IPS-NIHi7 (cell line): ENCODE data around the gene OR2T34.
"Not testable (repeated sequence)": the region's sequence is repeated elsewhere in the genome, so short reads cannot be mapped to it uniquely, and the experiment has no call there.

Experiments used
- DNase-seq: peaks from one replicate; pipeline ENCODE4 v3.0.0; 2012; ENCODE audit warnings: mixed read lengths; ENCODE audit errors: extremely low spot score

OR2T34 gene, protein sequence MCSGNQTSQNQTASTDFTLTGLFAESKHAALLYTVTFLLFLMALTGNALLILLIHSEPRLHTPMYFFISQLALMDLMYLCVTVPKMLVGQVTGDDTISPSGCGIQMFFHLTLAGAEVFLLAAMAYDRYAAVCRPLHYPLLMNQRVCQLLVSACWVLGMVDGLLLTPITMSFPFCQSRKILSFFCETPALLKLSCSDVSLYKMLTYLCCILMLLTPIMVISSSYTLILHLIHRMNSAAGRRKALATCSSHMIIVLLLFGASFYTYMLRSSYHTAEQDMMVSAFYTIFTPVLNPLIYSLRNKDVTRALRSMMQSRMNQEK

DNA sequence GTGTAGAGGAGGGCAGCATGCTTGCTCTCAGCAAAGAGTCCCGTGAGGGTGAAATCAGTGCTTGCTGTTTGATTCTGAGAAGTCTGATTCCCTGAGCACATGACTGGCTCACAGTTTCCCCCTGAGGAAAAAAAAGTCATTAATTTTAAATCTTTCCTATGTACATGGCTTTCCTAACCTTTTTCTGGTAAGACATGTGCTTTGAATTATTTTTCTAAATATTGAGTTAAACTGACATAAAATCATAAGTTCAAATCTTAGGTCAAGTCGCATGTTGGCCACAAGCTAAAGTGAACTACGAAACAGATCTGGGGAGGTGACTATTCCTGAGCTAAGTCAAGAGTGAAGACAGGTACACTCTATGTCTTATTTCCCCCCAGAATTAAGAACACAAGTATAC, at the start of gene OR2T34:
Gene OR2T34 (minus strand): TSS at position 101 of the 400 bp plus-strand sequence. CDS start 0 bp downstream, at position 101.
- not testable (repeated sequence) for DNase-seq

DNA sequence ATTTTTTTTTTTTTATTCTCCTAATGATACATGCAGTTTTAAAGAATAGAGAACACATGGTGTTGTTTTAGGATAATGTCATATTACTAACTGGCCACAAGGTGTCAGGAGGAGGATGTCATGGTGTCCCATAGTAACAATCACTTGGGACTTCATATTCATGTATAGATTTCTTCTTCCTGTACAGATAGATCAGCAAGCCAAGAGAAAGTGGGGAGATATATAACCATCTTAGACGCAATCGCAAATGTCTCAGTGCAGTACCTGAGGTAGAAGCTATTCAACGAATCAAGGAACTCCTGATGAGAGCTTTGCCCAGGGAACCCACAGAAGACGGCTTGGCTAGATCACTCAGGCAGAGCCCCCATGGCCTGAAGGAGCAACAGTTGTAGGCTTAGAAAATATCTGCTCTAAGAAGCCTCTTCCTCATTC, 48.0 kb upstream of the OR2T34 start:
- no peak for DNase-seq

- DNase-seq, result no peak
These were observed 47.2 kb upstream of the OR2T34 start for GRCh38 chr1:248621770-248622169.

- no peak for DNase-seq
These were observed 44.3 kb upstream of the OR2T34 start for GRCh38 chr1:248618878-248619277.

DNA sequence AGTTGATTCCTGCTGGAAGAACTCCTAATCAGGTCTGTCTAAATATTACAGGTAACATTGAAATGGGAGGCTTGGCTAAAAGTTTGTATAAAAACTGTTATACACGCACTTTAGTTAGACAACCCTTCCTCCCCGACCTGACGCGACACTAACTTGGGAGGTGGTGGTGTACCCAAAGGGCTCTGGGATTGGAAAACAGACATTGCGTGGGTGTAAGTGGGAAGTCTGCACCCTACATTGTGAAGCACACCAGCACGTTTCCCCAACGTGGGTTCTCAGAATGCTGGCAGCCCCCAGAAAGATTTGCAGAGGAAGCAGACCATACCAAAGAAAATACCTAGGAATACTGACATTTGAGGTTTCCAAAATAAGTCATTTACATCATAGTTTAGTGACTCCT, 43.6 kb upstream of the OR2T34 start:
- no peak for DNase-seq

DNA sequence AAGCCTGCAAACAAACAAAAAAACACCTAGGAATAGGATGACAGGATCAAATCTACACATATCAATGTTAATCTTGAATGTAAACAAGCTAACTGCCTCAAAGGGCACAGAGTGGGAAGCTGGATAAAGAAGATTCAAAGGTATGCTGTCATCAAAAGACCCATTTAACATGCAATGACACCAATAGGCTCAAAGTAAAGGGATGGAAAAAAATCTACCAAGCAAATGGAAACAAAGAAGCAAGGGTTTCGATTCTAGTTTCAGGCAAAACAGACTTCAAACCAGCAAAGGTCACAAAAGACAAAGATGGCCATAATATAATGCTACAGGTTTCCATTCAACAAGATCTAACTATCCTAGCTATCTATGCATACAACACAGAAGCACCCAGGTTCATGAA, 39.2 kb upstream of the OR2T34 start:
- DNase-seq, result no peak

DNA sequence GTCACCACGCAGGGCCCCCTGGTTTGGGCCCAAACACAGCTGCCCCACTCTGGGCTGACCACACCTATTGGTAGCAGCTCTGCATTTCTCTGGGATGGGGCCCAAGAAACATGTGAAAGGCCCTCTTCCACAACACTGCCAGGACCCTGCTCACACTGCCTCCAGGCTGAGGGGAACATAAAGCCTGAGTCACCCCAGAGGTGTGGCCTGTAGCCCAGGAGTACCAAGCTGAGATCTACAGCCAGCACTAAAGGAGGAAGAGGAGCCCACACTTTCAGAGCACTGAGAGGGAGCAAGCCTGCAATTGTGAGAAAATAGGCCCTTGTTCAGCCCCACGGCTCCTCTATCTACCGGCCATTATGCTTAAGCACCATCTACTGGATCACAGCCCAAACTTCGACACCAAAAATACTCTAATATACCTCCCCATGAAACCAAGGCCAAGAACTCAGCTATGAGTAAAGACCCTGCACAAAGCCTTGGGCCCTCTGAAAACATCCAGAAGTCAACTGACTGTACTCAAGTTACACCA, 37.4 kb upstream of the OR2T34 start:
- DNase-seq, result no peak

- no peak for DNase-seq
These were observed 35.7 kb upstream of the OR2T34 start for GRCh38 chr1:248610301-248610700.

DNA sequence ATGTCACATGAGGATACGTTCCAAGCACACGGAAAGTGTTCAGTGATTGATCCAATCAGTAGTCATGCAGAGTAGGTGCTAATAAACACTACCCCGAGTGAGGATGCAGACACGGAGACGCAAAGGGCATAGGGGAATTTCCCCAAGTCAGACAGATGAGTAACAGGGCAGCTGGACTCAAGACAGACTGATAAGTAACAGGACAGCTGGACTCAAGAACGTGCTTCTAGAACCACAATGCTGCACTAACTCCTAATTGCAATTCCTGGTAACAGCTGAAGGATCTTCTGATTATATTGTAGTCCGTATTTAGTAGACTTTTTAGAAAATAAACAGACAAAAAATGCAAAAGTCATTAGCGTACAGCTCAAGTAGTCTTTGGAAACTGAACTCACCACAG, 24.8 kb upstream of the OR2T34 start:
- no peak for DNase-seq

DNA sequence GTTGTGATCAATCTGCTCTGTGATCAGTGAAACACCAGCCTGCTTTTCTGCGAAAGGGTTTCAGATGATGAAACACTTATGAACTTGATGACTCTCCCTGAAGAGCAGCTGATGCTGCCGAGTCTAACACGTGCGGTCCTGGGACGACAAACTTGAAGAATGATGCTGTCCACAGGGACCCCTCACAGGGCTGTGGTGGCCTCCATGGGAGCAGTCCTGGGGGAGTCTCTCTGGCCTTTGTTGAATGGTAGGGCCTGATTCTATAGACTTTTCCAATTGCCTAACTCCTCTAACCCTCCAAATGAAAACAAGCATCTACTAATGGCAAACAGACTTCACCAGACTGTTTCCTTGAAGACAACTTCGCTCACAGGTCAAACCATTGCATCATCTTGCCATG, 23.0 kb upstream of the OR2T34 start, which contains the start of gene OR2T10:
Gene OR2T10 (minus strand): TSS at position 112 of the 400 bp plus-strand sequence. CDS start 3,932 bp downstream, outside the sequence.
- no peak for DNase-seq

DNA sequence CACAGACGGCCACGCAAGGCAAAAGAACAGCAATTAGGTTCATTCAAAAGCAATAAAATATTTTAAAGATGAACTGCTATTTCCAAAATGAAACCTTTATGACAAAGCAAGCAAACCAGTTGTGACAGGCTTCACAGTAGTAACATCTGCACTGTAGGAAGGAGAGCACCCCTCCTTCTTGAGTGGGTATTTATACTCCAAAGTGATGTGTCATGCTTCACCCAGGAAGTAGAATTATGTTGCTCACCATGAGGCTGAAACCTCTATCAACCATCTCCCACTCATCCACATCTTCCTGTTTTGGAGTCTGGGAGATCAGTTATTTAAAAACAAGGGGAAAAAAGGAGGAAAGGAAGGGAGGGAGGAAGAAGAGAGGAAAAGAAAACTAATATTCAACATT, 22.1 kb upstream of the OR2T34 start:
- no peak for DNase-seq

GRCh38 chr1:248593226-248593625, 18.7 kb upstream of the OR2T34 start:
- no peak for DNase-seq

DNA sequence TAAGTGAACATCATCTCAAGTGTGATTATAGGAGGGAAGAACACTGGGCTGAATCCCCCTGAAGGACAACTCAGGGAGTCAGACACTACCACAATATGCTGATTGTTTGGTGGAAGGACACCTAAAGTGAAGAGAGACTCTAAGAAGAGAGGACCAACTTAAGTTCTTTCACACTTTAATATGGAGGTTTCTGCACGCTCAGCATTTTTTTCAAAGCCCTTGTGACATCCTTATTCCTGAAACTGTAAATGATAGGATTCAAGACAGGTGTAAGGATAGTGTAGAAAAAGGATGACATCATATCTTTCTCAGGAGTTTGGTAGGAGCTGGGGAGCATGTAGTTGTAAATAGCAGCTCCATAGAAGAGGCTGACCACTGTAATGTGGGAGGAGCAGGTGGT, 18.1 kb upstream of the OR2T34 start:
- no peak for DNase-seq

- no peak for DNase-seq
These were observed 15.5 kb upstream of the OR2T34 start for GRCh38 chr1:248590055-248590454.

GRCh38 chr1:248589334-248589733, 14.8 kb upstream of the OR2T34 start:
- no peak for DNase-seq

GRCh38 chr1:248585266-248585665, 10.7 kb upstream of the OR2T34 start:
- DNase-seq, result no peak

DNA sequence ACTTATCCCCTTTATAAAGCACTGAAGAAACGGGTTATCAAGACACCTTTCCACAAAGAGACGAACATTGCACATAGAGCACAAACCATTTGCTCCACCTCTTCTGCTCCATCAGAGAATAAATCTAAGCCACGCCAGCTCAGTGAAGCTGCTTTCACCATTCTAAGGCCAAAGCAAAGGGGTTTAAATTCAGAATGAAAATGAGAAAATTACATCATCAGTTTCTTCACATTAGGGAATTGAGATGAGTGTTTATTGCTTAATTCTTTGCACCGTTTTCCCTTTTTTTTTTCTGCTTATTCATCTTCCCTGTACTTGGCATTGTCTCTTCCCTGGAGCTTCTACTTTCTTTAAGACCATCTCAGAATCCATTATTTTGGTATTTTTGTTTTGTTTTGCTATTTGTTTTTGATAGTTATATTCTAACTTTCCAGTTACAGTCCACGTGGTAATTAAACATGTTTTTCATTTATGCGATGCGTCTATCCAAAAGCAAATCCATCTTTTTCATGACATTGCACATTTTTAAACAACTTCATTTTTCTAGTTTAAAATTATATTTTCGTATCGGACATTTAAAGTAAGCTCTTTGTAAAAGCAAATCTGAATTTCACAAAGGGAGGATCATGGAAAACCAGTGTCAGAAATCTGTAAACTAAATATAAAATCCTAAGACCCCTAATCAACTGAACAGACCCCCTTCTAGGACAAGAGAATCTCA, 1.9 kb upstream of the OR2T34 start:
- DNase-seq, result no peak

GRCh38 chr1:248573856-248574255, 701 bp downstream of the OR2T34 start:
- DNase-seq, result not testable (repeated sequence)

GRCh38 chr1:248572049-248572448, 2.5 kb downstream of the OR2T34 start:
- not testable (repeated sequence) for DNase-seq

DNA sequence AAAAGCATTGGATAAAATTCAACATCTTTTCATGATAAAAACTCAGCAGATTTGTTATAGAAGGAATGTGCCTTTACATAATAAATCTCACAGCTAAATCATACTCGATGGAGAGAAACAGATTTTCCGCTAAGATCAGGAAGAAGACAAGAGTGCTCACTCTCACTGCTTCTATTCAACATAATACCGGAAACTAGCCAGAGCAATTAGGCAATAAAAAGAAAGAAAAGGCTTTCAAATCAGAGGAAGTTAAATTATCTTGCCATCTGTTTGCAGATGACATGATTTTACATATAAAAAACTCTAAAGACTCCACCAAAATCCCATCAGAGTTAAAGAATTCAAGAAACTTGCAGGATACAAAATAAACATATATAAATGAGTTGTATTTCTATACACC, 3.7 kb downstream of the OR2T34 start:
- not testable (repeated sequence) for DNase-seq

- not testable (repeated sequence) for DNase-seq
These were observed 5.5 kb downstream of the OR2T34 start for GRCh38 chr1:248569049-248569448.

DNA sequence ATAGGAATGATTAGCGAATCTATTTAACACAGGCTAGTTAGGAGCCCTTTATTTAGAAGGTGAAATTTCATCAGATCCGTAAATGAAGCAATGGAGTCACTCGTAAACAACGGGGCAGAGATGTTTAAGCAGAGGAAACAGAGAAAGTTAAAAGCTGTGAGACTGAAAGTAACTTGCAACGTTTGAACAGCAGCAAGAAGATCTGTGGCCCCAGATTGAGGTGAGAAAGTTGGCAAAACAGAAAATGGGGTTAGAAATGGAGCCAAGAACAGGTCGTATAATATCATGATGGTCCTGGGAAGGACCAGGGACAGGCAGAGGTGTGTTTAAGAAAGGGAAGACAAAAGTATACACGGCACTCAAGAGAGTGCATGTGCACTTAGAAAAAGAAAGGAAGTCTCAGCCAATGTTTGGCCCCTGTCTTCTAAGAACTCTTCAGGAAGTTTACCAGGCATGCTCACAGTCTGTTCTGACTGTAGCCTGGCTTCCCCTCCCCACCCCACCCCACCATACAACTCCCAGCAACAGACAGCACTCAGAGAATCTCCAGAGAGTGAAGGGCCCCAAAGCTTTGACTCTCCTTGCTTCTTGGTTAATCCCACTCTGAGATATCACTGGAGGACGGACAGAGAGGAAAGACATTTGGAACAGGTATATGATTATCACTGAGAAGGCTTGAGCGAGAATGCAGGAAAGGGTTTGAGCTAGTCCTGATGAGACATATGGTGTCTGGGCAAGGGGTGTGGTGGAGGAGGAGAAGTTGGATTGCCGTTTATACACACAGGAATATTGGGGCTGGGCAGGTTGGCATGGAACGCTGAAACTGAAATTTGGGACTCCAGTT, 8.8 kb downstream of the OR2T34 start:
- DNase-seq, result not testable (repeated sequence)
